CD8-positive, alpha-beta memory T cell (primary cell): ENCODE results near the gene SPATA25. TPM values are rescaled to one million over a fixed set of nuclear protein-coding genes. Genes with fewer than 3 reads are reported as not detected.
A peak's percentile ranks its signal among the peaks of the same experiment; 100 is the strongest.

Source experiments
- CTCF ChIA-PET: fragments of 350-600 bp; sonication (Branson Sonifier 250); formaldehyde crosslinking; loops from one replicate; lab custom pipeline; 2021; ENCODE audit warnings: antibody characterized with exemption; lab: Charles Lee
- POLR2A ChIA-PET: fragments of 350-600 bp; sonication (Branson Sonifier 250); formaldehyde crosslinking; loops from one replicate; lab custom pipeline; 2021; ENCODE audit warnings: antibody characterized with exemption; lab: Charles Lee
- DNase-seq, 5 donors: peaks; one replicate each; pipeline versions ENCODE4 v3.0.0 to v3.0.0-alpha.2; 2020 to 2022; ENCODE audit warnings: mixed read lengths in 1 of 5
- H3K27ac ChIP-seq: one replicate; pipeline ENCODE4 v1.7.0; 2013; ENCODE audit warnings: low read depth, mild to moderate bottlenecking, low read length, moderate library complexity
- H3K27me3 ChIP-seq: 2 replicates; pipeline ENCODE4 v1.7.0; 2013; ENCODE audit warnings: low read length, mild to moderate bottlenecking; ENCODE audit not compliant: insufficient read depth, poor library complexity, severe bottlenecking
- H3K36me3 ChIP-seq: 2 replicates; pipeline ENCODE4 v1.7.0; 2013; ENCODE audit warnings: mild to moderate bottlenecking, low read length, moderate library complexity; ENCODE audit not compliant: insufficient read depth
- H3K4me1 ChIP-seq: 2 replicates; pipeline ENCODE4 v1.7.0; 2013; ENCODE audit warnings: mild to moderate bottlenecking, low read length, moderate library complexity; ENCODE audit not compliant: insufficient read depth
- H3K4me3 ChIP-seq: 2 replicates; pipeline ENCODE4 v1.7.0; 2013; ENCODE audit warnings: mild to moderate bottlenecking, low read length
- H3K9me3 ChIP-seq: 2 replicates; pipeline ENCODE4 v1.7.0; 2013; ENCODE audit warnings: mild to moderate bottlenecking, low read length
- H3K27ac Mint-ChIP-seq, 8 donors: one replicate each; pipeline ENCODE4 v1.8.0; 2020 to 2021; ENCODE audit warnings: mixed read lengths in 8 of 8, mild to moderate bottlenecking in 6 of 8, inconsistent platforms in 3 of 8, moderate library complexity in 3 of 8
- H3K27me3 Mint-ChIP-seq, 2 donors: one replicate each; pipeline ENCODE4 v1.8.0; 2020 to 2021; ENCODE audit warnings: mixed read lengths in 2 of 2, mild to moderate bottlenecking in 1 of 2, moderate library complexity in 1 of 2
- H3K36me3 Mint-ChIP-seq, 3 donors: one replicate each; pipeline ENCODE4 v1.8.0; 2020 to 2021; ENCODE audit warnings: mixed read lengths in 3 of 3, inconsistent platforms in 1 of 3, mild to moderate bottlenecking in 1 of 3
- H3K4me1 Mint-ChIP-seq, 3 donors: one replicate each; pipeline ENCODE4 v1.8.0; 2020 to 2021; ENCODE audit warnings: mixed read lengths in 3 of 3, inconsistent platforms in 1 of 3, mild to moderate bottlenecking in 1 of 3
- H3K4me3 Mint-ChIP-seq, 7 donors: one replicate each; pipeline ENCODE4 v1.8.0; 2020 to 2021; ENCODE audit warnings: mixed read lengths in 7 of 7, mild to moderate bottlenecking in 6 of 7, moderate library complexity in 4 of 7, inconsistent platforms in 2 of 7
- H3K9me3 Mint-ChIP-seq, 5 donors: one replicate each; pipeline ENCODE4 v1.8.0; 2020 to 2022; ENCODE audit warnings: mixed read lengths in 5 of 5, mild to moderate bottlenecking in 3 of 5, moderate library complexity in 2 of 5, inconsistent platforms in 1 of 5
- polyA plus RNA-seq: library from polyadenylated mRNA; unstranded; fragments of 300-500 nt; fragmentation: Illumina TruSeq; gene quantifications from one replicate; pipeline ENCODE4 v1.2.3, GENCODE V29; 2021
- total RNA-seq, 2 experiments: library from RNA; stranded (reverse); gene quantifications; one replicate each; pipeline ENCODE4 v1.2.3, GENCODE V29; 2021

The SPATA25 gene
- total and polyA plus RNA-seq, 3 experiments from 2014 or later = 0.98 to 1.9 TPM; not detected in 1

DNA sequence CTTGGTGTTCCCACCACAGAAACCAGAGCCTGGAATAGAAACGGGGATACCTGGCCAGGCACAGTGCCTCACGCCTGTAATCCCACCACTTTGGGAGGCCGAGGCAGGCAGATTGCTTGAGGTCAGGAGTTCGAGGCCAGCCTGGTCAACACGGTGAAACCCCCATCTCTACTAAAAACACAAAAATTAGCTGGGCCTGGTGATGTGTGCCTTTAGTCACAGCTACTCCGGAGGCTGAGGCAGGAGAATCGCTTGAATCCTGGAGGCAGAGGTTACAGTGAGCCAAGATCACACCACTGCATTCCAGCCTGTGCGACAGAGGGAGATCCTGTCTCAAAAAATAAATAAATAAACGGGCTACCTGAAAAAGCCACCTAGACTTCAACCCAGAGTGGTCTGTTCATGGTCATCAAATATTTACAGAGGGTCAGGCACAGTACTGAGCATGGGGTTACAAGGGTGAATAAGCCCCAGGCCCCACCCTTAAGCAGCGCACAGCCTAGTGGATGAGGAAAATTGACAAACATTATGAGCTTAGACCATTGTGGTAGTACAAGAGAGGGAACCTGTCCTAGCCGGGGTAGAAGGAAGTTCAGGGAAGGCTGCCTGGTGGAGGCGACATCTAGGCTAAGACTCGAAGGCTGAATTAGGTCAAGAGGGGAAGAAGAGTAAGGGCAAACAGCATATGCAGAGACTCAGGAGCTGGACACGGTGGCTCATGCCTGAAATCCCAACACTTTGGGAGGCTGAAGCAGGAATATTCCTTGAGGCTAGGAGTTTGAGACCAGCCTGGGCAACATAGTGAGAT is 39.9 kb upstream of the SPATA25 start:
- Mint-ChIP-seq H3K27ac (peak overlapping the region in 2 of 8 donors; percentile 18 to 36), H3K36me3 (no peaks in the 10 kb centered on the region), H3K4me3 (peak overlapping the region in 1 of 7 donors; percentile 55), H3K9me3 (no peaks in the 10 kb centered on the region), H3K27me3 (peaks cover 0 to 4% of the 10 kb centered on the region in 2 donors), H3K4me1 (peaks cover 0 to 8% (median 0%) of the 10 kb centered on the region in 3 donors)
- H3K27me3 ChIP-seq = no peaks in the 10 kb centered on the region
- CTCF ChIA-PET = interaction anchor here (1.0 to 1.2 kb wide), 2 partner anchors 8 to 23 kb away, joined by 3 to 4 read pairs; no protein-coding TSS in a partner anchor
- no peak overlapping the region for H3K27ac ChIP-seq
- POLR2A ChIA-PET = interaction anchor here (0.9 kb wide), 1 partner anchor 12 kb away, joined by 3 read pairs; no protein-coding TSS in a partner anchor
- H3K4me1 ChIP-seq = no peaks in the 10 kb centered on the region
- DNase-seq = no peak
- no peak overlapping the region for H3K4me3 ChIP-seq
- no peaks in the 10 kb centered on the region for H3K36me3 ChIP-seq
- H3K9me3 ChIP-seq = no peaks in the 10 kb centered on the region

GRCh38 chr20:45926731-45927070 is 39.3 kb upstream of the SPATA25 start:
- Histone ChIP-seq H3K27ac (no peak overlapping the region), H3K4me3 (no peak overlapping the region), H3K4me1 (no peaks in the 10 kb centered on the region), H3K36me3 (no peaks in the 10 kb centered on the region), H3K27me3 (no peaks in the 10 kb centered on the region), H3K9me3 (no peaks in the 10 kb centered on the region)
- H3K4me3 Mint-ChIP-seq = no peak overlapping the region
- peaks cover 0 to 8% (median 0%) of the 10 kb centered on the region in 3 donors for H3K4me1 Mint-ChIP-seq
- no peaks in the 10 kb centered on the region for H3K9me3 Mint-ChIP-seq
- CTCF ChIA-PET = interaction anchor here (0.9 kb wide), 1 partner anchor 60 kb away, joined by 3 read pairs; no protein-coding TSS in a partner anchor
- POLR2A ChIA-PET = no interaction called here
- DNase-seq = no peak
- H3K27ac Mint-ChIP-seq = no peak overlapping the region
- H3K27me3 Mint-ChIP-seq = peaks cover 2 to 4% of the 10 kb centered on the region in 2 donors
- no peaks in the 10 kb centered on the region for H3K36me3 Mint-ChIP-seq

DNA sequence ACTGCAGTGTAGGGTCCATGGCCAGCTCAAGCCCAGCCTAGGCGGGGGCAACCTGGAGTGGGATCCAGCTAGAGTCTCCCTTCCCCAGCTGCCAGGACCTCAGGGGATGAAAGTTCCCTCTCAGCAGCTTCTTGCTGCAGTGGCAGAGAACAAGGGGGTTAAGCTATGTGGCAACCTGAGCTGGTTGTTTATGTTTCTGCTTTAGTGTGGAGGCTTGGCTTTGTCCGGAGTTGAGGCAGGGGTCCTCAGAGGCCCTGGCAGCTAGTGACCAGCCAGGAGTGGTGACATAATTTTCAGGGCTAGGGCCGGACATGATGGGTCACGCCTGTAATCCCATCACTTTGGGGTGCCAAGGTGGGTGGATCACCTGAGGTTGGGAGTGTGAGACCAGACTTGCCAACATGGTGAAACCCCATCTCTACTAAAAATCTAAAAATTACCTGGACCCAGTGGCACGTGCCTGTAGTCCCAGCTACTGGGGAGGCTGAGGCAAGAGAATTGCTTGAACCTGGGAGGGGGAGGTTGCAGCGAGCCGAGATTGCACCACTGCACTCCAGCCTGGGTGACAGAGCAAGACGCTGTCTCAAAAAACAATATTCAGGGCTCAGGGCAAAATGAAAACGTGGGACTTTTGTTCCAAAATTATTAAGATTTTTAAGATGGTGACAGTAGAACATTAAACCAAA is 38.5 kb upstream of the SPATA25 start:
- Mint-ChIP-seq H3K4me3 (no peak overlapping the region), H3K36me3 (peaks cover 0 to 3% (median 0%) of the 10 kb centered on the region in 3 donors), H3K27ac (no peak overlapping the region), H3K27me3 (peaks cover 5 to 9% of the 10 kb centered on the region in 2 donors), H3K9me3 (no peaks in the 10 kb centered on the region), H3K4me1 (peaks cover 0 to 8% (median 0%) of the 10 kb centered on the region in 3 donors)
- H3K36me3 ChIP-seq = no peaks in the 10 kb centered on the region
- ChIA-PET POLR2A (interaction anchor here (0.7 kb wide), 1 partner anchor 9 kb away, joined by 3 read pairs; no protein-coding TSS in a partner anchor), CTCF (interaction anchor here (0.9 to 1.0 kb wide), 2 partner anchors 8 to 61 kb away, joined by 3 to 4 read pairs; no protein-coding TSS in a partner anchor)
- no peaks in the 10 kb centered on the region for H3K4me1 ChIP-seq
- no peak overlapping the region for H3K27ac ChIP-seq
- H3K4me3 ChIP-seq = no peak overlapping the region
- H3K9me3 ChIP-seq = no peaks in the 10 kb centered on the region
- no peaks in the 10 kb centered on the region for H3K27me3 ChIP-seq
- no peak for DNase-seq

GRCh38 chr20:45924391-45925261 is 37.2 kb upstream of the SPATA25 start:
- peaks cover 0 to 3% (median 0%) of the 10 kb centered on the region in 3 donors for H3K36me3 Mint-ChIP-seq
- ChIA-PET CTCF (interaction anchor here (1.2 to 1.7 kb wide), 3 partner anchors 34 to 89 kb away, joined by 3 to 5 read pairs (median 3); no protein-coding TSS in a partner anchor), POLR2A (interaction anchor here (3.2 kb wide), 1 partner anchor 10 kb away, joined by 11 read pairs; the partner anchor contains the start of gene PCIF1)
- Histone ChIP-seq H3K9me3 (no peaks in the 10 kb centered on the region), H3K27ac (no peak overlapping the region), H3K27me3 (no peaks in the 10 kb centered on the region), H3K4me1 (no peaks in the 10 kb centered on the region), H3K4me3 (no peak overlapping the region), H3K36me3 (no peaks in the 10 kb centered on the region)
- no peak for DNase-seq
- H3K4me3 Mint-ChIP-seq = no peak overlapping the region
- H3K9me3 Mint-ChIP-seq = no peaks in the 10 kb centered on the region
- H3K4me1 Mint-ChIP-seq = peaks cover 0 to 8% (median 0%) of the 10 kb centered on the region in 3 donors
- H3K27ac Mint-ChIP-seq = no peak overlapping the region
- H3K27me3 Mint-ChIP-seq = peaks cover 10 to 17% of the 10 kb centered on the region in 2 donors

DNA sequence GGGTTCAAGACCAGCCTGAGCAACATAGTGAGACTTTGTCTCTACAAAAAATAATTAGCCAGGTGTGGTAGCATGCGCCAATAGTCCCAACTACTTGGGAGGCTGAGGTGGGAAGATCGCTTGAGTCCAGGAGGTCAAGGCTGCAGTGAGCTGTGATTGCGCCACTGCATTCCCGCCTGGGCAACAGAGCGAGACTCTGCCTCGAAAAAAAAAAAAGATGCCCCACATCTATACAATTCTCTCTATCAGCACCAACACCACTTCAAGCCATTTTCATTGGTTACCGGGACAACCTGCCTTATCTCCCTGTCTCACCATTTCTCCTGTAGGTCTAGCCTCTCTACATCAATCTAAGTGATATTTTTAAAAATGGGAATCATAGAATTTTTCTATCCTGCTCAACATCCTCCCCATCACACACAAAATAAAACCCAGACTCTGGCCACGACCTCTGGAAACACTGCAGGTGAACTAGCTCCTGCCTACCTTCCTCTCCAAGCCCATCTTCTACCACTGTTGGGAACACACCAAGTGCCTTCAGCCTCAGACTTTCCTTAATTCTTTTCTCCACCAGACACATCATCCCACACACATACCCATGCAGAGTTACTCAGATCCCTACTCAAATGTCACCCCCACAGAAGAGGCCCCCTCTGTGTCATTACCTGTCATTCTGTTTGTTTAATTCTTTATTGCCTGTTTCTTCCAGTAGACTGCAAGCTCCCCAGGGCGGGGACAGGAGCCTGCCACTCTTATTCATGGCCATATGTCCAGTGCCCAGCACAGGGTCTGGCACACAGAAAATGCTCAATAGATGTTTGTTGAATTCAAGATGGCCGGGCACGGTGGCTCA is 34.1 kb upstream of the SPATA25 start:
- H3K4me1 ChIP-seq = no peaks in the 10 kb centered on the region
- peaks cover 10 to 29% of the 10 kb centered on the region in 2 donors for H3K27me3 Mint-ChIP-seq
- ChIA-PET CTCF (interaction anchor here (0.9 to 1.0 kb wide), 2 partner anchors 9 to 13 kb away, joined by 3 to 4 read pairs; partner anchors contain the start of genes PCIF1 and PLTP), POLR2A (interaction anchor here (0.7 to 3.2 kb wide), 2 partner anchors 12 to 13 kb away, joined by 3 to 11 read pairs; partner anchors contain the start of gene PCIF1)
- H3K36me3 ChIP-seq = no peaks in the 10 kb centered on the region
- no peak overlapping the region for H3K27ac ChIP-seq
- H3K36me3 Mint-ChIP-seq = peaks cover 0 to 3% (median 0%) of the 10 kb centered on the region in 3 donors
- no peak overlapping the region for H3K4me3 Mint-ChIP-seq
- no peaks in the 10 kb centered on the region for H3K9me3 Mint-ChIP-seq
- H3K4me3 ChIP-seq = no peak overlapping the region
- no peaks in the 10 kb centered on the region for H3K9me3 ChIP-seq
- H3K4me1 Mint-ChIP-seq = no peaks in the 10 kb centered on the region
- no peaks in the 10 kb centered on the region for H3K27me3 ChIP-seq
- no peak for DNase-seq
- H3K27ac Mint-ChIP-seq = peak overlapping the region in 1 of 8 donors; percentile 33

GRCh38 chr20:45920462-45921336 is 33.3 kb upstream of the SPATA25 start:
- Mint-ChIP-seq H3K4me3 (no peak overlapping the region), H3K4me1 (no peaks in the 10 kb centered on the region), H3K27ac (no peak overlapping the region), H3K27me3 (peaks cover 16 to 36% of the 10 kb centered on the region in 2 donors), H3K9me3 (no peaks in the 10 kb centered on the region), H3K36me3 (peaks cover 0 to 3% (median 0%) of the 10 kb centered on the region in 3 donors)
- no peaks in the 10 kb centered on the region for H3K36me3 ChIP-seq
- ChIA-PET POLR2A (interaction anchor here (0.7 to 1.1 kb wide), 2 partner anchors 13 to 14 kb away, joined by 3 to 4 read pairs; partner anchors contain the start of gene PCIF1), CTCF (interaction anchor here (1.5 kb wide), 1 partner anchor 7 kb away, joined by 4 read pairs; no protein-coding TSS in a partner anchor)
- no peaks in the 10 kb centered on the region for H3K27me3 ChIP-seq
- H3K9me3 ChIP-seq = no peaks in the 10 kb centered on the region
- H3K4me3 ChIP-seq = no peak overlapping the region
- no peak for DNase-seq
- H3K27ac ChIP-seq = no peak overlapping the region
- H3K4me1 ChIP-seq = no peaks in the 10 kb centered on the region
